K562 (cell line): ENCODE measurements around the gene MAGI1. TPM values are rescaled to one million over a fixed set of nuclear protein-coding genes. Genes with fewer than 3 reads are reported as not detected.

Experiments used
- ATAC-seq: fragments of 200-7000 bp; cut with Tn5 transposase; 3 replicates; pipeline ENCODE4 v1.9.1; 2020; ENCODE audit warnings: moderate library complexity
- BruUV-seq: library from RNA; stranded (reverse); fragments of 400-500 nt; replicated peaks from 2 replicates; lab custom pipeline; 2021; lab: Mats Ljungman, UMichigan
- CTCF ChIA-PET: fragments of 300-600 bp; formaldehyde crosslinking; extraction: SDS; loops from one replicate; lab custom pipeline; 2021; ENCODE audit warnings: low intra/inter-chr PET ratio; lab: Yijun Ruan, JAX
- POLR2A ChIA-PET: fragments of 300-600, 350-650 bp; sonication (Branson Sonifier 250); formaldehyde crosslinking; extraction: SDS; loops from one replicate; lab custom pipeline; 2021; ENCODE audit warnings: antibody characterized with exemption, inconsistent platforms; lab: Yijun Ruan, JAX
- DNase-seq, 4 experiments: peaks; one replicate each; pipeline versions ENCODE4 v3.0.0 to v3.0.0-alpha.2; 2011 to 2018; ENCODE audit warnings: low spot score in 3 of 4, mixed read lengths in 3 of 4; ENCODE audit errors: extremely low read depth in 1 of 4
- FAIRE-seq: peaks from 2 replicates; lab custom pipeline; 2011; peaks lifted over from hg19 to GRCh38; lab: Jason Lieb, UNC
- H2AFZ ChIP-seq: 2 replicates; pipeline ENCODE4 v1.6.0; 2011; ENCODE audit warnings: low read depth, low read length, control low read depth, inconsistent platforms
- H3K27ac ChIP-seq: fragments of 200-600 bp; 3 replicates; pipeline ENCODE4 v1.8.0; 2011; ENCODE audit warnings: low read depth, mild to moderate bottlenecking, control low read depth, inconsistent platforms, low read length, moderate library complexity, mixed read lengths; ENCODE audit errors: extremely low read depth
- H3K27me3 ChIP-seq, 2 experiments: fragments of 300-600 bp in 1 of 2; 2 replicates in 1 of 2; 3 replicates in 1 of 2; pipeline versions ENCODE4 v1.6.0 to v1.8.0; 2011; ENCODE audit warnings: inconsistent platforms in 2 of 2, low read length in 2 of 2, mild to moderate bottlenecking in 1 of 2, mixed read lengths in 1 of 2, moderate library complexity in 1 of 2; ENCODE audit not compliant: control insufficient read depth in 2 of 2, insufficient read depth in 2 of 2
- H3K36me3 ChIP-seq: fragments of 300-600 bp; 3 replicates; pipeline ENCODE4 v1.8.0; 2011; ENCODE audit warnings: mild to moderate bottlenecking, low read length, inconsistent platforms; ENCODE audit not compliant: control insufficient read depth, insufficient read depth
- H3K4me1 ChIP-seq, 2 experiments: fragments of 200-600 bp in 1 of 2; replicated peaks in 1 of 2; 2 replicates in 1 of 2; 3 replicates in 1 of 2; pipeline versions ENCODE4 v1.5.1 to v1.8.0; 2011; ENCODE audit warnings: inconsistent platforms in 2 of 2, low read length in 2 of 2, mild to moderate bottlenecking in 1 of 2, mixed read lengths in 1 of 2, moderate library complexity in 1 of 2; ENCODE audit not compliant: control insufficient read depth in 2 of 2, insufficient read depth in 2 of 2
- H3K4me2 ChIP-seq: 2 replicates; pipeline ENCODE4 v1.6.1; 2011; ENCODE audit warnings: low read length, control low read depth, inconsistent platforms, mixed read lengths; ENCODE audit not compliant: insufficient read depth
- H3K4me3 ChIP-seq: fragments of 200-600 bp; sonication (generic), shearing (Covaris generic); 2 replicates; pipeline ENCODE4 v1.5.1; 2016; ENCODE audit warnings: control low read depth, inconsistent platforms
- H3K79me2 ChIP-seq: fragments of 200-600 bp; 3 replicates; pipeline ENCODE4 v1.8.0; 2011; ENCODE audit warnings: low read length, inconsistent platforms; ENCODE audit not compliant: control insufficient read depth, insufficient read depth
- H3K9ac ChIP-seq, 2 experiments: 2 replicates each; pipeline versions ENCODE4 v1.6.0 to v1.6.1; 2011; ENCODE audit warnings: low read depth in 2 of 2, low read length in 2 of 2, control low read depth in 1 of 2, inconsistent platforms in 1 of 2, mild to moderate bottlenecking in 1 of 2, mixed read lengths in 1 of 2; ENCODE audit not compliant: insufficient read depth in 1 of 2
- H3K9me1 ChIP-seq: one replicate; pipeline ENCODE4 v1.6.0; 2011; ENCODE audit warnings: inconsistent platforms, mild to moderate bottlenecking, low read length, moderate library complexity; ENCODE audit not compliant: control insufficient read depth, insufficient read depth
- H3K9me3 ChIP-seq: replicated peaks from 2 replicates; pipeline ENCODE4 v1.5.1; 2011; ENCODE audit warnings: low read depth, low read length, inconsistent platforms; ENCODE audit not compliant: control insufficient read depth, insufficient read depth
- H4K20me1 ChIP-seq: replicated peaks from 2 replicates; pipeline ENCODE4 v1.6.1; 2011; ENCODE audit warnings: low read length, inconsistent platforms, mixed read lengths; ENCODE audit not compliant: control insufficient read depth, insufficient read depth
- BHLHE40 ChIP-seq: IDR thresholded peaks from 2 replicates; pipeline ENCODE4 v1.6.1; 2011; ENCODE audit warnings: low read length, improper control_type of control experiment
- MYNN ChIP-seq, 2 experiments: sonication (generic); formaldehyde crosslinking in 1 of 2; IDR thresholded peaks; 2 replicates each; pipeline versions ENCODE4 v1.5.0 to v1.6.1; 2016 to 2020; ENCODE audit warnings: antibody characterized with exemption in 1 of 2, missing genetic modification reagents in 1 of 2
- NCOR1 ChIP-seq: fragments of 450-650 bp; IDR thresholded peaks from 2 replicates; pipeline ENCODE4 v1.6.1; 2016; ENCODE audit warnings: mild to moderate bottlenecking, moderate library complexity
- POLR2AphosphoS5 ChIP-seq: IDR thresholded peaks from 2 replicates; pipeline ENCODE4 v1.6.1; 2011; ENCODE audit warnings: mild to moderate bottlenecking, low read depth, low read length, moderate library complexity; ENCODE audit not compliant: control insufficient read depth, insufficient read depth
- POLR3A ChIP-seq: IDR thresholded peaks from 2 replicates; pipeline ENCODE4 v1.6.1; 2011; ENCODE audit warnings: borderline replicate concordance, mild to moderate bottlenecking, moderate library complexity; ENCODE audit not compliant: insufficient read length, insufficient read depth; ENCODE audit errors: extremely low read depth
- RBM17 ChIP-seq: fragments of 200-400 bp; formaldehyde crosslinking; IDR thresholded peaks from 2 replicates; pipeline ENCODE4 v1.6.1; 2017; ENCODE audit warnings: low read depth, mild to moderate bottlenecking, low read length, borderline replicate concordance
- TEAD4 ChIP-seq, 2 experiments: sonication (generic) in 1 of 2; formaldehyde crosslinking in 1 of 2; IDR thresholded peaks; 2 replicates each; pipeline versions ENCODE4 v1.6.1 to v1.8.0; 2012 to 2022; ENCODE audit warnings: borderline replicate concordance in 1 of 2, inconsistent platforms in 1 of 2, low read length in 1 of 2, mild to moderate bottlenecking in 1 of 2, missing genetic modification reagents in 1 of 2
- TFAP4 ChIP-seq: sonication (generic); formaldehyde crosslinking; IDR thresholded peaks from 2 replicates; pipeline ENCODE4 v1.8.0; 2022; ENCODE audit warnings: missing genetic modification reagents, mild to moderate bottlenecking, moderate library complexity, borderline replicate concordance
- ZBTB11 ChIP-seq, 3 experiments: fragments of 200-800 bp in 1 of 3; fragments of 250-450 bp in 1 of 3; fragments of 450-650 bp in 1 of 3; sonication (Bioruptor Pico) in 1 of 3; sonication (Bioruptor generic) in 1 of 3; formaldehyde crosslinking in 1 of 3; IDR thresholded peaks; 2 replicates each; pipeline versions ENCODE4 v1.6.1 to v1.8.0; 2016 to 2022; ENCODE audit warnings: mild to moderate bottlenecking in 2 of 3, missing genetic modification characterization in 2 of 3, missing compliant biosample characterization in 1 of 3, moderate library complexity in 1 of 3
- ZNF165 ChIP-seq: fragments of 250-450 bp; sonication (Bioruptor Pico); IDR thresholded peaks from 2 replicates; pipeline ENCODE4 v1.4.0; 2020; ENCODE audit warnings: borderline replicate concordance
- ZNF277 ChIP-seq: fragments of 250-450 bp; sonication (Bioruptor Pico); IDR thresholded peaks from 2 replicates; pipeline ENCODE4 v1.8.0; 2022; ENCODE audit warnings: inconsistent platforms, mild to moderate bottlenecking, moderate library complexity, borderline replicate concordance
- WGBS: fragments of 100-300 bp; shearing (Covaris generic); methylation state at CpG from one replicate; pipeline ENCODE4 v1.1.6; 2016; ENCODE audit warnings: low coverage, mixed read lengths; ENCODE audit not compliant: insufficient coverage; ENCODE audit errors: missing lambda C conversion rate; 5-methylcytosine and 5-hydroxymethylcytosine counted together
- in situ Hi-C: fragments of 300-500 bp; cut with MboI; formaldehyde crosslinking; loops from 4 replicates; pipeline ENCODE4 v1.15.0; 2018; ENCODE audit warnings: inconsistent platforms, mixed read lengths
- intact Hi-C: fragments of 100-400 bp; cut with micrococcal nuclease; formaldehyde crosslinking; loops from 2 replicates; pipeline ENCODE4 v1.14.2; 2022
- polyA plus RNA-seq, 8 experiments: library from polyadenylated mRNA; depleted of rRNA in 4 of 8; stranded (reverse) in 5 of 8; unstranded in 3 of 8; fragments of >200 nt; fragmentation: Nextera tagmentation in 2 of 8; fragmentation: Illumina TruSeq in 1 of 8; extraction: Ambion mirVana in 2 of 8; extraction: Trizol in 1 of 8; gene quantifications; 2 replicates each; pipeline versions ENCODE4 v1.2.1 to v1.2.3, GENCODE V29; 2011 to 2014; ENCODE audit warnings: inconsistent platforms in 1 of 8, missing spikeins in 1 of 8
- total RNA-seq, 7 experiments: library from RNA; depleted of rRNA in 6 of 7; stranded (reverse); fragments of >200 nt in 6 of 7; fragmentation: Illumina TruSeq in 2 of 7; extraction: Trizol in 2 of 7; gene quantifications; 2 replicates each; pipeline versions ENCODE4 v1.2.1 to v1.2.3, GENCODE V29; 2011 to 2021; ENCODE audit warnings: low replicate concordance in 1 of 7

MAGI1 gene
- total and polyA plus RNA-seq, 9 of the 15 experiments (the other 6 are each of a cell fraction or from before 2014, with no cell fraction given), result 7.8 to 59.4 (median 43.2) TPM

GRCh38 chr3:66041828-66042227 is 3.1 kb upstream of the MAGI1 start (continued):
- no peak for TF ChIP-seq POLR2AphosphoS5
- TF ChIP-seq, all 486 proteins: peak for 0

GRCh38 chr3:66041116-66041515 is 2.4 kb upstream of the MAGI1 start:
- Histone ChIP-seq H3K9me1 (no peaks in the 10 kb centered on the region), H3K4me2 (no peak overlapping the region), H3K4me3 (no peak overlapping the region)
- 0% methylated on average over 1 of the region's 1 CpG for WGBS
- no peak for TF ChIP-seq MYNN (IDR thresholded peaks at IDR 0.05)
- TF ChIP-seq MYNN (CRISPR knock-in tag; IDR thresholded peaks at IDR 0.05), result no peak
- TF ChIP-seq NCOR1, result no peak
- no peak for TF ChIP-seq RBM17
- TF ChIP-seq TFAP4, result no peak
- no peak for TF ChIP-seq TEAD4 (IDR thresholded peaks at IDR 0.05; ENCODE audit: low read length)
- no peak for TF ChIP-seq TEAD4 (CRISPR knock-in tag; IDR thresholded peaks at IDR 0.05; ENCODE audit: borderline replicate concordance)
- TF ChIP-seq POLR3A, result no peak
- no peak for TF ChIP-seq BHLHE40
- no peak for TF ChIP-seq ZBTB11 (CRISPR knock-in tag; IDR thresholded peaks at IDR 0.05)
- no peak for TF ChIP-seq ZNF165 (CRISPR knock-in tag)
- no peak for TF ChIP-seq ZNF277 (CRISPR knock-in tag)
- TF ChIP-seq, all 486 proteins: peak for 0
- no peak overlapping the region for H2AFZ ChIP-seq
- intact Hi-C loops (no loop called here), in situ Hi-C loops (no loop called here)
- no peak for FAIRE-seq
- no peaks in the 10 kb centered on the region for H3K79me2 ChIP-seq
- H3K27me3 ChIP-seq, result peaks cover 2 to 30% of the 10 kb centered on the region in 2 experiments; a peak in 3 of 5 replicates
- H3K4me1 ChIP-seq, result peaks cover 0 to 25% of the 10 kb centered on the region in 2 experiments; a peak in 2 of 5 replicates
- no peak for DNase-seq
- BruUV-seq, result no TSS peak
- no peak for ATAC-seq
- H4K20me1 ChIP-seq, result no peaks in the 10 kb centered on the region
- H3K9me3 ChIP-seq, result no peaks in the 10 kb centered on the region
- ChIA-PET POLR2A (no interaction called here), CTCF (no interaction called here)
- no peak overlapping the region for H3K27ac ChIP-seq
- no peak overlapping the region for H3K9ac ChIP-seq
- no peaks in the 10 kb centered on the region for H3K36me3 ChIP-seq
